Psoas muscle (tissue), 8 donors: ENCODE measurements around the gene ACOT11. TPM values are rescaled to one million over a fixed set of nuclear protein-coding genes. Genes with fewer than 3 reads are reported as not detected.

Experiments
- ATAC-seq, 4 donors: fragments of 200-7000 bp; cut with Tn5 transposase; one replicate each; pipeline ENCODE4 v1.9.1; 2020; ENCODE audit warnings: moderate library complexity in 3 of 4, mild to moderate bottlenecking in 2 of 4
- DNase-seq, 2 donors: peaks; one replicate each; pipeline ENCODE4 v3.0.0-alpha.2; 2020
- H3K27ac ChIP-seq: fragments of 200-600 bp; one replicate; pipeline ENCODE4 v1.8.0; 2022
- H3K27me3 ChIP-seq, 3 donors: fragments of 200-600 bp in 1 of 3; one replicate each; pipeline versions ENCODE4 v1.6.1 to v1.8.0; 2013 to 2022; ENCODE audit warnings: low read length in 2 of 3, mild to moderate bottlenecking in 2 of 3, moderate library complexity in 1 of 3; ENCODE audit not compliant: insufficient read depth in 3 of 3
- H3K36me3 ChIP-seq, 2 donors: fragments of 200-600 bp in 1 of 2; one replicate each; pipeline versions ENCODE4 v1.6.1 to v1.8.0; 2013 to 2022; ENCODE audit warnings: low read depth in 1 of 2, mild to moderate bottlenecking in 1 of 2, moderate library complexity in 1 of 2; ENCODE audit not compliant: insufficient read depth in 1 of 2
- H3K4me1 ChIP-seq: fragments of 200-600 bp; one replicate; pipeline ENCODE4 v1.8.0; 2022
- H3K4me3 ChIP-seq: fragments of 200-600 bp; one replicate; pipeline ENCODE4 v1.8.0; 2022; ENCODE audit warnings: mild to moderate bottlenecking
- H3K9me3 ChIP-seq: fragments of 200-600 bp; one replicate; pipeline ENCODE4 v1.8.0; 2022
- CTCF ChIP-seq: fragments of 200-600 bp; IDR thresholded peaks from one replicate; pipeline ENCODE4 v1.8.0; 2022; ENCODE audit warnings: antibody characterized with exemption
- WGBS, 3 donors: extraction: QIAGEN DNeasy Blood & Tissue Kit; methylation state at CpG; one replicate each; pipeline versions ENCODE4 v1.1.6 to v1.1.7; 2013; 5-methylcytosine and 5-hydroxymethylcytosine counted together
- intact Hi-C, 2 donors: fragments of 100-400 bp; cut with DNase I; formaldehyde crosslinking; loops; one replicate each; pipeline versions ENCODE4 v1.11.0 to v1.14.2; 2022
- polyA plus RNA-seq, 3 donors: library from polyadenylated mRNA; stranded (reverse); fragments of 200-250 nt; gene quantifications; one replicate each; pipeline ENCODE4 v1.2.3, GENCODE V29; 2013
- total RNA-seq, 4 donors: library from RNA; stranded (reverse); fragmentation: NEBNext Ultra II Directional in 2 of 4; extraction: Animal tissue kit (Norgen Biotek cat#: 25700) in 2 of 4; gene quantifications; one replicate each; pipeline versions ENCODE4 v1.2.1 to v1.2.4, GENCODE V29; 2021 to 2023
- donor health status: healthy with polysubstance abuse.
- donor health status: DM: no; HTN: no; CAD: no; lungs with moderate emphysema.
- donor health status: Bipolar disorder and iron deficiency.
- donor health status: healthy.
- donor health status: DM: yes; HTN: yes; CAD: no.
- donor health status: DM: no; HTN: no; CAD: no.
- donor health status: DM: no; HTN: no; CAD: no.
- donor health status: DM: yes; HTN: yes; CAD: no.

ACOT11 gene
- total and polyA plus RNA-seq, 7 donors = 0.82 to 13.9 (median 2.4) TPM

DNA sequence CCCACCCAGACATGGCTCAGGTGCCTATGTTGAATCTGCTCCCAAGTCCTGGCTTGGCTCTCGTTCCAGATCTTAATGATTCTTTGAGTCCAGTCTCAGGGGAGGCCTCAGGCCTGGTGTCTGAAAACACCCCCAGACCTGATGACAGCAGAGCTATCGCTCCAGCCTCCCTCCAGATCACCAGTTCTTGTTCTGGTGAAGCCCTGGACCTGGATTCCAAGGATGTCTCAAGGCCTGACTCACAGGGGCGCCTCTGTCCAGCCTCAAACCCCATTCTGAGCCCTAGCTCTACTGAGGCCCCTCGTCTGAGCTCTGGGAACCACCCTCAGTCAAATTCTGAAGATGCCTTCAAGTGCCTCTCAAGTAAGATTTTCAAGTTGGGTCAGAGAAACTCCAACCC, 105.0 kb downstream of the ACOT11 start:
- ATAC-seq = no peak
- intact Hi-C loops = no loop called here
- no peak overlapping the region for H3K4me3 ChIP-seq

GRCh38 chr1:54658164-54658913, 110.3 kb downstream of the ACOT11 start:
- intact Hi-C loops = no loop called here
- H3K36me3 ChIP-seq = peaks cover 0 to 34% of the 10 kb centered on the region in 2 donors
- no peaks in the 10 kb centered on the region for H3K4me1 ChIP-seq
- DNase-seq (no peak), ATAC-seq (no peak)
- peaks cover 5% of the 10 kb centered on the region for H3K9me3 ChIP-seq
- no peaks in the 10 kb centered on the region for H3K27me3 ChIP-seq
- no peak for TF ChIP-seq CTCF
- no peak overlapping the region for H3K27ac ChIP-seq
- H3K4me3 ChIP-seq = no peak overlapping the region
- WGBS, 3 donors = 91 to 94% (median 92%) methylated on average over 2 of the region's 2 CpGs

More for the DNA sequence above, 105.0 kb downstream of the ACOT11 start:
- no peak for TF ChIP-seq CTCF
- H3K4me1 ChIP-seq = no peaks in the 10 kb centered on the region
- H3K27me3 ChIP-seq = no peaks in the 10 kb centered on the region
- DNase-seq = no peak
- 87 to 94% (median 88%) methylated on average over 4 of the region's 4 CpGs for WGBS, 3 donors
- H3K9me3 ChIP-seq = peaks cover 3% of the 10 kb centered on the region
- no peak overlapping the region for H3K27ac ChIP-seq
- peaks cover 0 to 32% of the 10 kb centered on the region in 2 donors for H3K36me3 ChIP-seq

Other genes starting within 250 kb of the ACOT11 start
- gene SSBP3, start 141.8 kb upstream of the ACOT11 start, total RNA-seq = 10 to 100 TPM; 13.8 to 24.2 (median 22.0) TPM
- gene SSBP3, start 141.8 kb upstream of the ACOT11 start, polyA plus RNA-seq = 10 to 100 TPM in 2 of 3 donors, 1 to 10 TPM in 1; 7.9 to 22.6 (median 12.5) TPM
- gene FAM151A, start 75.3 kb downstream of the ACOT11 start, total RNA-seq = not detected
- under 1 TPM in 2 of 3 donors, not detected in 1; 0.05 to 0.07 TPM for gene FAM151A, start 75.3 kb downstream of the ACOT11 start, polyA plus RNA-seq
- 1 to 10 TPM; 1.1 to 7.0 (median 1.8) TPM for gene MROH7, start 93.6 kb downstream of the ACOT11 start, total RNA-seq
- under 1 TPM; 0.05 to 0.48 (median 0.23) TPM for gene MROH7, start 93.6 kb downstream of the ACOT11 start, polyA plus RNA-seq
- 10 to 100 TPM; 27.2 to 41.4 (median 35.0) TPM for gene TTC4, start 167.6 kb downstream of the ACOT11 start, total RNA-seq
- gene TTC4, start 167.6 kb downstream of the ACOT11 start, polyA plus RNA-seq = 10 to 100 TPM; 25.0 to 58.9 (median 55.2) TPM
- 1 to 10 TPM; 2.4 to 3.7 (median 3.4) TPM for gene PARS2, start 216.3 kb downstream of the ACOT11 start, total RNA-seq
- gene PARS2, start 216.3 kb downstream of the ACOT11 start, polyA plus RNA-seq = 1 to 10 TPM; 3.3 to 5.6 (median 5.3) TPM